SU-DHL-6 (cell line): Measurements from ENCODE around the gene RABL2B.

ENCODE experiments used
- H2AFZ ChIP-seq: fragments of 200-600 bp; sonication (generic); 2 replicates; pipeline ENCODE4 v1.6.1; 2014; ENCODE audit warnings: low read depth, mild to moderate bottlenecking, moderate library complexity, mixed read lengths, antibody characterized with exemption, low read length; ENCODE audit not compliant: severe bottlenecking
- H3F3A ChIP-seq: fragments of 200-600 bp; shearing (Covaris generic); 2 replicates; pipeline ENCODE4 v1.6.0; 2016; ENCODE audit warnings: antibody characterized with exemption, mild to moderate bottlenecking; ENCODE audit not compliant: insufficient read depth
- H3K27ac ChIP-seq: fragments of 200-600 bp; sonication (generic); 2 replicates; pipeline ENCODE4 v1.5.1; 2016; ENCODE audit warnings: low read depth, mild to moderate bottlenecking, low read length, moderate library complexity, mixed read lengths
- H3K27me3 ChIP-seq: fragments of 200-600 bp; sonication (generic), shearing (Covaris generic); 2 replicates; pipeline ENCODE4 v1.6.0; 2014; ENCODE audit warnings: mild to moderate bottlenecking, low read length
- H3K36me3 ChIP-seq: fragments of 200-600 bp; sonication (generic); 2 replicates; pipeline ENCODE4 v1.6.1; 2014; ENCODE audit warnings: mild to moderate bottlenecking, low read length, mixed read lengths
- H3K4me2 ChIP-seq: fragments of 300-600, 200-600 bp; shearing (Covaris generic), sonication (generic); 2 replicates; pipeline ENCODE4 v1.6.0; 2014; ENCODE audit warnings: low read length, low read depth, mild to moderate bottlenecking; ENCODE audit not compliant: poor library complexity, severe bottlenecking
- H3K4me3 ChIP-seq: fragments of 200-600 bp; sonication (generic); 2 replicates; pipeline ENCODE4 v1.5.1; 2014; ENCODE audit warnings: antibody characterized with exemption, low read length, mild to moderate bottlenecking, mixed read lengths; ENCODE audit not compliant: insufficient read depth, poor library complexity, severe bottlenecking
- H3K79me2 ChIP-seq: fragments of 200-600 bp; sonication (generic); 2 replicates; pipeline ENCODE4 v1.6.1; 2014; ENCODE audit warnings: mild to moderate bottlenecking, low read length, moderate library complexity; ENCODE audit not compliant: insufficient read depth
- H3K9ac ChIP-seq: fragments of 200-600 bp; sonication (generic); 2 replicates; pipeline ENCODE4 v1.7.0; 2014; ENCODE audit warnings: mild to moderate bottlenecking, low read length
- H3K9me2 ChIP-seq: fragments of 200-600 bp; sonication (generic); replicated peaks from 2 replicates; pipeline ENCODE4 v1.6.1; 2014; ENCODE audit warnings: low read length; ENCODE audit not compliant: insufficient read depth
- H3K9me3 ChIP-seq: fragments of 200-600 bp; sonication (generic); 2 replicates; pipeline ENCODE4 v1.6.1; 2014; ENCODE audit warnings: low read length, mixed read lengths; ENCODE audit not compliant: insufficient read depth
- H4K20me1 ChIP-seq: fragments of 200-600 bp; sonication (generic); 2 replicates; pipeline ENCODE4 v1.6.1; 2014; ENCODE audit warnings: low read depth, mild to moderate bottlenecking, antibody characterized with exemption, low read length, moderate library complexity, mixed read lengths
- EZH2phosphoT487 ChIP-seq: fragments of 200-600 bp; sonication (generic), shearing (Covaris generic); conservative IDR thresholded peaks from 2 replicates; pipeline ENCODE4 v1.6.1; 2018; ENCODE audit warnings: mild to moderate bottlenecking, antibody characterized with exemption, low read length, moderate library complexity, mixed read lengths
- TF ChIP-seq, protein P1 (sequence below): fragments of 200-600 bp; sonication (generic); IDR thresholded peaks from one replicate; pipeline ENCODE4 v1.5.1; 2017; ENCODE audit warnings: antibody characterized with exemption, mild to moderate bottlenecking, low read length, moderate library complexity; ENCODE audit not compliant: insufficient read depth, poor library complexity, severe bottlenecking

RABL2B gene

DNA sequence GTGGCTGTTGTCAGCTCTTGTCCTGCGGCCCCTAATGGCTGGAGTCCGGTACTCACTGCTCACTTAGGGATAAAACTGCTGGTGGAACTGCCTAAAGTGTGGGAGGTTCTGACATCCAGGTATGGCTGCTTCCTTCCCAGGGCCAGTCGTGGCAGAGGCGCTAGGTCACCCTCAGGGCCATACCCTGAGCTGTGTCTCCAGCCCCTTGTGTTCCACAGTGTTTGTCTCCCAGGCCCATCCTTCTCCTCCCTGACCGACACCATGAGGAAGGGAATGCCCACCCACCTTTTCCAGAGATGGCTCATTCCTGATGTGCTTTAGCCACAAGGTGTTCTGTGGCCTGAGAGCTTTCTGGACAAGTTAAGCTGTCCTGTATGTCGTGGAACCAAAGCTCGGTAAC, 57.8 kb downstream of the RABL2B start:
- no peak overlapping the region for H3K9ac ChIP-seq
- TF ChIP-seq EZH2phosphoT487, result no peak
- TF ChIP-seq, protein P1, sequence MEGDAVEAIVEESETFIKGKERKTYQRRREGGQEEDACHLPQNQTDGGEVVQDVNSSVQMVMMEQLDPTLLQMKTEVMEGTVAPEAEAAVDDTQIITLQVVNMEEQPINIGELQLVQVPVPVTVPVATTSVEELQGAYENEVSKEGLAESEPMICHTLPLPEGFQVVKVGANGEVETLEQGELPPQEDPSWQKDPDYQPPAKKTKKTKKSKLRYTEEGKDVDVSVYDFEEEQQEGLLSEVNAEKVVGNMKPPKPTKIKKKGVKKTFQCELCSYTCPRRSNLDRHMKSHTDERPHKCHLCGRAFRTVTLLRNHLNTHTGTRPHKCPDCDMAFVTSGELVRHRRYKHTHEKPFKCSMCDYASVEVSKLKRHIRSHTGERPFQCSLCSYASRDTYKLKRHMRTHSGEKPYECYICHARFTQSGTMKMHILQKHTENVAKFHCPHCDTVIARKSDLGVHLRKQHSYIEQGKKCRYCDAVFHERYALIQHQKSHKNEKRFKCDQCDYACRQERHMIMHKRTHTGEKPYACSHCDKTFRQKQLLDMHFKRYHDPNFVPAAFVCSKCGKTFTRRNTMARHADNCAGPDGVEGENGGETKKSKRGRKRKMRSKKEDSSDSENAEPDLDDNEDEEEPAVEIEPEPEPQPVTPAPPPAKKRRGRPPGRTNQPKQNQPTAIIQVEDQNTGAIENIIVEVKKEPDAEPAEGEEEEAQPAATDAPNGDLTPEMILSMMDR, result no peak
- no peak overlapping the region for H3K27ac ChIP-seq
- no peaks in the 10 kb centered on the region for H3F3A ChIP-seq
- no peaks in the 10 kb centered on the region for H3K36me3 ChIP-seq
- no peaks in the 10 kb centered on the region for H3K27me3 ChIP-seq
- H4K20me1 ChIP-seq, result no peaks in the 10 kb centered on the region
- no peak overlapping the region for H3K4me3 ChIP-seq
- no peaks in the 10 kb centered on the region for H3K79me2 ChIP-seq
- H3K9me3 ChIP-seq, result no peaks in the 10 kb centered on the region
- H3K9me2 ChIP-seq, result no peaks in the 10 kb centered on the region
- H2AFZ ChIP-seq, result no peak overlapping the region
- H3K4me2 ChIP-seq, result no peak overlapping the region

DNA sequence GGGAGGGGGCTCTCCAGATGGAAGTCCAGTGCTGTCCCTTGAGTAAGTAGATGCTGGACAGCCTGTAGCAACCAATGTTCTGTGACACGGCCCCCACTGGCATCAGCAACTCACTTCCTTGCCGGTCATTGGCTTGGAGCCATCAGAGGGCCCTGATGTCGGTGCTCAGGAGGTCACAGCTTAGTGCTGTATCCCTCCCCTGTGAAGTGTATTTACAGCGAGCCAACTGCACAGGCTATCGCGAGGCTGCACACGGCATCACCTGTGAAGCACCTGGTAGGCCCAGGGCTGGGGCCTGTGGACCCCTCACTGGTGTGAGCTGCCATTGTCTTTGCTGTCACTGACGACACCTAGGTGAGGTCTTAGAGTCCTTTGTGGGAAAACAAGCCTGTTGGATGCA, 58.8 kb downstream of the RABL2B start:
- no peaks in the 10 kb centered on the region for H3K9me2 ChIP-seq
- TF ChIP-seq, protein P1, result no peak
- no peak for TF ChIP-seq EZH2phosphoT487
- H4K20me1 ChIP-seq, result no peaks in the 10 kb centered on the region
- H3K27me3 ChIP-seq, result no peaks in the 10 kb centered on the region
- no peak overlapping the region for H2AFZ ChIP-seq
- no peak overlapping the region for H3K4me3 ChIP-seq
- no peaks in the 10 kb centered on the region for H3K79me2 ChIP-seq
- no peaks in the 10 kb centered on the region for H3K9me3 ChIP-seq
- H3F3A ChIP-seq, result no peaks in the 10 kb centered on the region
- no peak overlapping the region for H3K4me2 ChIP-seq
- H3K9ac ChIP-seq, result no peak overlapping the region
- H3K36me3 ChIP-seq, result no peaks in the 10 kb centered on the region
- no peak overlapping the region for H3K27ac ChIP-seq

DNA sequence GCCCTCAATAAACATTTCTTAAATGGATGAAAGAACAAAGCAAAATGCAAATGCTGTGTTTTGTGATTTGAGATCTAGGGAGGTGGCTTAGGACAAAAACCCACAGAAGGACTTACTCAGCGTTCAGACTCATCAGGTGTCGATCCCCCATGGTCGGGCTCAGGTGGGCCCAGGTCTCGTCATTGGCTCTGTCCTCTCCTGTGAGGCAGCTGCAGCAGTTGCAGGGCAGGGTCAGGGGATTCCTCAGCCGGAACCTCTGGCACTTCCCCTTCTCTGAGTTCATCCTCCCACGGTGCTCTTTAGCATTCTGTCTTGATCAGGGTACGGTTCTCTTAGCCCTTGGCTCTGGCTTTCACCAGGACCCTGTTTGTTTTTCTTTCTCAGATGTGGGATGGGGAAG, 59.4 kb downstream of the RABL2B start:
- Histone ChIP-seq H3K9me2 (no peaks in the 10 kb centered on the region), H3K9me3 (no peaks in the 10 kb centered on the region), H3K4me3 (no peak overlapping the region), H3K9ac (no peak overlapping the region), H3K4me2 (no peak overlapping the region), H3K27me3 (no peaks in the 10 kb centered on the region), H4K20me1 (no peaks in the 10 kb centered on the region), H3K36me3 (no peaks in the 10 kb centered on the region), H2AFZ (no peak overlapping the region), H3K27ac (no peak overlapping the region), H3K79me2 (no peaks in the 10 kb centered on the region), H3F3A (no peaks in the 10 kb centered on the region)
- no peak for TF ChIP-seq EZH2phosphoT487
- TF ChIP-seq, protein P1, result no peak
